Measurements from ENCODE around the gene DEFB121.

- no peak for TF ChIP-seq POLR2A (IDR thresholded peaks at IDR 0.05; ENCODE audit: low read depth, low read length)
- no peak for TF ChIP-seq POLR2AphosphoS5 (IDR thresholded peaks at IDR 0.05; ENCODE audit: low read depth, low read length)
- no peak for TF ChIP-seq TAF1 (IDR thresholded peaks at IDR 0.05; ENCODE audit: low read depth, low read length)
- no peak for TF ChIP-seq POU2F2 (IDR thresholded peaks at IDR 0.05; ENCODE audit: low read depth, low read length)
- TF ChIP-seq PAX5 (IDR thresholded peaks at IDR 0.05; ENCODE audit: insufficient read depth, low read length, severe bottlenecking): no peak
These were observed at the start of gene DEFB121 for GRCh38 chr20:31406115-31406514.

Measured in GM12891 (cell line).